GM12874 (cell line): Measurements from ENCODE around the gene PSMG4.

Experiments
- TF ChIP-seq, protein P1 (sequence below): IDR thresholded peaks from 2 replicates; pipeline ENCODE4 v1.5.1; 2011; ENCODE audit warnings: low read depth, mild to moderate bottlenecking, control low read depth, low read length, moderate library complexity; ENCODE audit not compliant: insufficient read depth

Gene PSMG4, protein sequence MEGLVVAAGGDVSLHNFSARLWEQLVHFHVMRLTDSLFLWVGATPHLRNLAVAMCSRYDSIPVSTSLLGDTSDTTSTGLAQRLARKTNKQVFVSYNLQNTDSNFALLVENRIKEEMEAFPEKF

DNA sequence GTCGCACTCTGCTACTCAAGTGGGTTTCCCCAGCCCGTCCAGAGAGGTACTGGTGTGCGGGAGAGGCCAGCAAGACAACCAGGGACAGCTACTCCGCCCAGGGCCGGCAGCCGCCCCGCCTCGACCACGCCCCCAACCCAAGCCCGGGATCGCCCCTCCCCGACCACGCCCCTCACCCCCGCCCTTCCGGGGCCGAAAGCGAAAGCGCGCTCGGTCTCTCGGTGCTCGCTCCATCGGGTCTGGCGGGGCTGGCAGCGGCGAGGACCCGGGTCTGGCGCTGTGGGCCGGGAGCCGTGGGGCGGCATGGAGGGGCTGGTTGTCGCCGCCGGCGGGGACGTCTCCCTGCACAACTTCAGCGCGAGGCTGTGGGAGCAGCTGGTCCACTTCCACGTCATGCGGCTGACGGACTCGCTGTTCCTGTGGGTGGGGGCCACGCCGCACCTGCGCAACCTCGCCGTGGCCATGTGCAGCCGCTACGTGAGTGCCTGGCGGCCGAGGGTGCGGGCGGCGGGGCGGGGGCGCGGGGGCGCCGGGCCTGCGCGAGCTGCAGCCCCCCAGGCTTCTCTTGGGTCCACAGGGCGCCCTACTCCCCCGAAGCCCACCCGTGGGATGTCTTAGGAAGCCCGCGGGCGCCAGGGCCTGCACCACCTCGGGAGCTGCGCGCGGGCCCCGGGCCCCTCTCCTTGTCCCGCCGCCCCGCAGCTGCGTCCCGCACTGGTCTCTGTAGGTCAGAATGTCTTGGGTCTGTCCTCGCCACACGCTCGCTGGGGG, at the start of gene PSMG4:
TSS of gene PSMG4 (plus strand) at position 228 of the 771 bp plus-strand sequence. CDS start at position 304, 76 bp downstream.
- TF ChIP-seq, protein P1, sequence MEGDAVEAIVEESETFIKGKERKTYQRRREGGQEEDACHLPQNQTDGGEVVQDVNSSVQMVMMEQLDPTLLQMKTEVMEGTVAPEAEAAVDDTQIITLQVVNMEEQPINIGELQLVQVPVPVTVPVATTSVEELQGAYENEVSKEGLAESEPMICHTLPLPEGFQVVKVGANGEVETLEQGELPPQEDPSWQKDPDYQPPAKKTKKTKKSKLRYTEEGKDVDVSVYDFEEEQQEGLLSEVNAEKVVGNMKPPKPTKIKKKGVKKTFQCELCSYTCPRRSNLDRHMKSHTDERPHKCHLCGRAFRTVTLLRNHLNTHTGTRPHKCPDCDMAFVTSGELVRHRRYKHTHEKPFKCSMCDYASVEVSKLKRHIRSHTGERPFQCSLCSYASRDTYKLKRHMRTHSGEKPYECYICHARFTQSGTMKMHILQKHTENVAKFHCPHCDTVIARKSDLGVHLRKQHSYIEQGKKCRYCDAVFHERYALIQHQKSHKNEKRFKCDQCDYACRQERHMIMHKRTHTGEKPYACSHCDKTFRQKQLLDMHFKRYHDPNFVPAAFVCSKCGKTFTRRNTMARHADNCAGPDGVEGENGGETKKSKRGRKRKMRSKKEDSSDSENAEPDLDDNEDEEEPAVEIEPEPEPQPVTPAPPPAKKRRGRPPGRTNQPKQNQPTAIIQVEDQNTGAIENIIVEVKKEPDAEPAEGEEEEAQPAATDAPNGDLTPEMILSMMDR = no peak

DNA sequence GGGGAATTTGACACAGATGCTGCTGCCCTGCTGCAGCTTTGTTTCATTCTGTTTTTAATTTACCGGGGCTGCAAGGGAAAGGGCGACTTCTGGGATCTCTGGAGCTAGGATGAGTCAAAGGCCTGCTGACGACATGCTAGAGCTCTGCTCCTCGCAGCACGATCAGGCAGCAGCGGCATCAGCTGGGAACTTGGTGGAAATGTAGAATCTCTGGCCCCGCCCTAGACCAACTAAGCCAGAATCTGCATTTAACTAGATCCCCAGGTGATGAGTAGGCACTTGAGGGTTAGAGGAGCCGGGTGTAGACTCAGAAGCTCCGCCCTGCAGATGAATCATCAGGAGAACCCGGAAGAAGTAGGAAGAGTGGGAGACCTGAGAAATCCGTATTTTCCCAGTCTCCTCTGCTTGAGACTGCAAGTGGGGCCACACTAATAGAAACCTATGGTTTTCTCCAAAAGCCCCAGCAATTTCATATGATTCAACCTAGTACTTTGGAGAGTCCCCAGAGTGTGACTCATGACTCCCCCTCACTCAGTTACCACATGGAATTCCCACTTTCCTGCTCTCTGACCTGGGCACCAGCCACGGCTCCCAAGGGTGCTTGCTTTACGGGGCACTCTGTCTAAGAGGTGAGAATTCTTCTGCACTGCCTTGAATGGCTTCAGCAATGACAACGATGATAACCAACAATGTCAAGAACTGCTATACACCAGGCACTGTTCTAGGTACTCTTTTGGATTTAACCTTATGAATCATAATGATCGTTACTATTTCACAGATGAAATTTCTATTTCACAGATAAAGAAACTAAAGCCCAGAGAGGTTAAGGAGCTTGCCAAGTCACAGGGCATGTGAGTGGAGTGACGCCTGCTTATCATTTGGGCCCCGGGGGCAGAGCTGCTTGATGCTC, 49.4 kb upstream of the PSMG4 start:
- TF ChIP-seq, protein P1 = 0 out of 2 replicates have a peak, but pooled peaks have one; percentile 10

DNA sequence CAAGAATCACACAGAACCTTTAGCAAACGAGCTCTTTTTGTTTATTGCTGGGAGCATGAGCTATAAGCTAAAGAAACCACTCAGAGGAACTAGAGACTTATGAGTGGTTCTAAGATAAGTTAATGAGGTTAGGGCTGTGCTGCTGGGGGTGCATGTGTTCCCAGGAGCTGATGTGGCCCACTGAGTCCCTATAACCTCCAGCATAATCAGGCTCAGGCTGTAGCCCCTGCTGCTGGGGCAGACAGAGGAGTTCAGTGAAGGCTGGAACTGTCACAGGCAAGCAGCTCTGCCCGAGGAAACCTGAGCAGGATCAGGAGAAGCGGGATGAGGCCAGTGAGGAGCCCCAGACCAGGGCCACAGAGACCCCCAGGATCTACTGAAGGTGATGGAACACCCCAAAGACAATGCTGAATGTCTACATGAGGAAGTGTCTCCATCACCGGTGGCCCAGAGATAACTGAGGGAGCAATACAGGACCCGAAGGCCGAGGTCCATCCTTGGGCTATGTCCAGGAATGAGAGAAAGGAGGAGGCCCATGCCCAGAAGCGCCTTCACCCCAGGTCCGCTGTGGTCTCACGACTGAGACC, 48.6 kb upstream of the PSMG4 start:
- TF ChIP-seq, protein P1 = no peak

DNA sequence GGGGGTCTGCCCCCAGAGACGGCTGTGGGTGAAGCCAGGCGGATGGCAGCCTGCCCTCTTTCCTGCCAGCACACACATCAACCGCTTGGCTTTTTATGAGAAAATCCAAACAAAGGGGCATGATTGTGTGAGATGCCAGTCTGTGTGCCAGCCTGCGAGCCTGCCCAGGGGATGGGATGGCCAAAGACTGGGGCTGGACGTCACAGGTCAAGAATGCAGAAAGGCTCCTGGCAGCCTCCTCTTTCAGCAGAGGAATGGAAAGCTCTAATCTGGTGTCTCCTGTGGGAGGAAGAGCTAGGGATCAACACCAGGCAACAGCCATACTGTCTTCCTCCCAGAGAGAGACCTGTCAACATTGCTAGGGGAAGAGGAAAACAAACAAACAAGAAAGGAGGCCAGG, 47.1 kb upstream of the PSMG4 start:
- TF ChIP-seq, protein P1 = no peak

DNA sequence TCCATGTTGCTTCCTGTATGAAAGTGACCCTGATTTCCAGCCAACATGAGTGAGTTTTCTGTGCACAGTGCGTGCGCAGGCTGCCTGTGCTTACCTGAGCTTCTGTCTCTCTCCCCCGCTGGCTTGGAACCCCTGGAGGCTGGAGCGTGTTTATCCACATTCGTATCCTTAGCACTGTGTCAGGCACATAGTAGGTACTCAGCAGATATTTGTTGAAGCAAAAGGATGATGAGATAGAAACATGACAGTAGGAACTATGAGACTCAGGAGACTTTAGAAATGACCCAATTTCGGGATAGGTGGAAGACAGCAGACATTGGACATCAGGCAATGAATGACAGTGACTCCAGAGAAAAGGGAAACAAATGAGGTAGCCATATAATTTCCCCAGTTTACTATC, 46.5 kb upstream of the PSMG4 start:
- TF ChIP-seq, protein P1 = no peak

DNA sequence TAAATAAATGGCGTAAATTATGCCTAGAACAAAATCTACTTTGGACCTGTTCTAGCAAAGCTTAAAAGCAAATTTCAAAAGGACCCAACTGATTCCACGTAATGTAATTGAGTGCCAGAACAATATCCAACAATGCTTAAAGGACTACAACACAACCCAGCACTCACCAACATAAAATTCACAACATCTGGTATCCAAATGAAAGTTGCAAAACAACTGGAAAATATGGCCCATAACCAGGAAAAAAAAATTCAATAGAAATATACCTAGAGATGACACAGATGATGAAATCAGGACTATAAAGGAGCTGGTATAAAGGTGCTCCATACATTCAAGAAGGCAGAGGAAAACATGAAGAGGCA, 45.4 kb upstream of the PSMG4 start:
- TF ChIP-seq, protein P1 = no peak

DNA sequence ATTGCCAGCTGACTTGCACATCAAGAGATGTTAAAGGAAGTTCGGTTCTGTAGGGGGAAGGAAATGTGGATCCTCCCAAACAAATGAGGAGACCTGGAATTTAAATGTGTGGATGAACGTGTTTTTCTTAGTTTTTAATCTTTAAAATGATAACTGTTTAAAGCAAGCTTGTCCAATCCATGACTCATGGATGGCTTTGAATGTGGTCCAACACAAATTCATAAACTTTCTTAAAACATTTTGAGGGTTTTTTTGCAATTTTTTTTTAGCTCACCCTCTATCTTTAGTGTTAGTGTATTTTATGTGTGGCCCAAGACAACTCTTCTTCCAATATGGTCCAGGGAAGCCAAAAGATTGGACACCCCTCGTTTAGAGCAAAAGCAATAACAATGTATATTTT, 43.8 kb upstream of the PSMG4 start:
- TF ChIP-seq, protein P1 = no peak
